NCI-H69 (cell line): ENCODE results near the gene OTUB1.

ENCODE experiments used
- DNase-seq: peaks from one replicate; lab custom pipeline; 2025; lab: John Stamatoyannopoulos, UW

The OTUB1 gene

GRCh38 chr11:64023712-64024710 is 37.8 kb downstream of the OTUB1 start:
- DNase-seq = no peak

GRCh38 chr11:64025205-64025604 is 39.0 kb downstream of the OTUB1 start:
- DNase-seq = peak; percentile 55

- DNase-seq = peak; percentile 47
Measured at GRCh38 chr11:64026575-64027205, 40.5 kb downstream of the OTUB1 start.

GRCh38 chr11:64027651-64028397 is 41.6 kb downstream of the OTUB1 start:
- DNase-seq = no peak

GRCh38 chr11:64028398-64029115 is 42.3 kb downstream of the OTUB1 start:
- DNase-seq = peak; percentile 91

GRCh38 chr11:64029773-64030172 is 43.5 kb downstream of the OTUB1 start:
- no peak for DNase-seq

GRCh38 chr11:64031001-64031400 is 44.8 kb downstream of the OTUB1 start:
- no peak for DNase-seq

GRCh38 chr11:64032050-64032449 is 45.8 kb downstream of the OTUB1 start:
- DNase-seq = no peak

- DNase-seq = no peak
Measured at GRCh38 chr11:64034411-64034811, 48.2 kb downstream of the OTUB1 start.

GRCh38 chr11:64035081-64035524 is 48.9 kb downstream of the OTUB1 start:
- no peak for DNase-seq

- DNase-seq = peak; percentile 72
Measured at GRCh38 chr11:64035576-64035975, 49.3 kb downstream of the OTUB1 start, which contains the start of gene FLRT1. Gene FLRT1 (plus strand): TSS chr11:64035931. CDS start chr11:64116268, 80,337 bp downstream.

- peak; percentile 73 for DNase-seq
Measured at GRCh38 chr11:64036087-64037026, 50.1 kb downstream of the OTUB1 start.

- DNase-seq = peak; percentile 48
Measured at GRCh38 chr11:64037027-64037634, 50.9 kb downstream of the OTUB1 start.

- DNase-seq = no peak
Measured at GRCh38 chr11:64038500-64038899, 52.3 kb downstream of the OTUB1 start.

- no peak for DNase-seq
Measured at GRCh38 chr11:64039012-64039665, 52.9 kb downstream of the OTUB1 start.

- peak; percentile 65 for DNase-seq
Measured at GRCh38 chr11:64040684-64041322, 54.6 kb downstream of the OTUB1 start.

- no peak for DNase-seq
Measured at GRCh38 chr11:64041846-64042245, 55.6 kb downstream of the OTUB1 start.

GRCh38 chr11:64042301-64042700 is 56.1 kb downstream of the OTUB1 start:
- DNase-seq = no peak

- DNase-seq = no peak
Measured at GRCh38 chr11:64043545-64043944, 57.3 kb downstream of the OTUB1 start.
